Measurements from ENCODE around the gene CCHCR1.

CCHCR1 gene

DNA sequence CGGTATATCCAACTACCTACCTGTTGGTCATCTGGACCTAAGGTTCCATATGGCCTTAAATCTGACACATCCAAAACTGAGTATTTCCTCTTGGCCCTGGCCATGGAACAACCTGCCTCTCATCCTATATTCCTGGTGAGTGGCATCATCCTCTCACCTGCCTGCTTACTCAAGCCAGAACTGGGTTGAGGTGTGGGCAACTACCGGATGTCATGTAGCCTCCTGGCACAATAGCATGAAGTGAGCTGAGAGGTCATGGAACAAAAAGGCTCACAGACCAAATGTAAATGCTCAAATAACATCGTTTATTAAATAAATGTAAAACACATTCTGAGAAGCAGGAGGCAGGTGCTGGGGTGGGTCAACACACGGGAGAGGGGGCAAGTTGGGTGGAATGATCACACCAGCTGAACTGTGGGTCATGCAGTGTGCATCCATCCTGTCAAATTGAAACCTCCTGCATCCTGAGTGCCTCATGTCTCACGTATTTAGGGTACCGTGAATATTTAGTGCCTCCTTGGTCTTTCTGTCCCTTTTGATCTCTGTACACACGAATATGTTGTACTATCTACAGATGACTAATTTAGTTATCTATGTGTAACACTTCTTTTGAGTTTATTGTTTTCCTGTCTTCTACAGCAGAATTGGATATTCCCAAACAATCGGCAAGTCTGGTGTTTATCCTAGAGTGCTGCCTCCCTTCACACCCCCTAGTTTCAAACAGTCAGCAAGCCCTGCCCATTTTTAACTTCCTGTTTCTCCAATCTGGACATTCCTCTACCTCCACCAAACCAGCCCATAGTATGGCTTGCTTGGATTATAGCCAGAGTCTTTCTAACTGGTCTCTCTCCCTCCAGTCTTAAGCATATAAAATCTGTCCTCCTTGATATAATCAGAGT lies 20.8 kb upstream of the CCHCR1 start:
- TF ChIP-seq, protein P1, sequence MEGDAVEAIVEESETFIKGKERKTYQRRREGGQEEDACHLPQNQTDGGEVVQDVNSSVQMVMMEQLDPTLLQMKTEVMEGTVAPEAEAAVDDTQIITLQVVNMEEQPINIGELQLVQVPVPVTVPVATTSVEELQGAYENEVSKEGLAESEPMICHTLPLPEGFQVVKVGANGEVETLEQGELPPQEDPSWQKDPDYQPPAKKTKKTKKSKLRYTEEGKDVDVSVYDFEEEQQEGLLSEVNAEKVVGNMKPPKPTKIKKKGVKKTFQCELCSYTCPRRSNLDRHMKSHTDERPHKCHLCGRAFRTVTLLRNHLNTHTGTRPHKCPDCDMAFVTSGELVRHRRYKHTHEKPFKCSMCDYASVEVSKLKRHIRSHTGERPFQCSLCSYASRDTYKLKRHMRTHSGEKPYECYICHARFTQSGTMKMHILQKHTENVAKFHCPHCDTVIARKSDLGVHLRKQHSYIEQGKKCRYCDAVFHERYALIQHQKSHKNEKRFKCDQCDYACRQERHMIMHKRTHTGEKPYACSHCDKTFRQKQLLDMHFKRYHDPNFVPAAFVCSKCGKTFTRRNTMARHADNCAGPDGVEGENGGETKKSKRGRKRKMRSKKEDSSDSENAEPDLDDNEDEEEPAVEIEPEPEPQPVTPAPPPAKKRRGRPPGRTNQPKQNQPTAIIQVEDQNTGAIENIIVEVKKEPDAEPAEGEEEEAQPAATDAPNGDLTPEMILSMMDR (conservative IDR thresholded peaks at IDR 0.05; ENCODE audit: low read depth, low read length), result no peak
- DNase-seq (ENCODE audit: low read depth), result no peak
- H3K4me3 ChIP-seq (ENCODE audit: low read length), result no peak overlapping the region

DNA sequence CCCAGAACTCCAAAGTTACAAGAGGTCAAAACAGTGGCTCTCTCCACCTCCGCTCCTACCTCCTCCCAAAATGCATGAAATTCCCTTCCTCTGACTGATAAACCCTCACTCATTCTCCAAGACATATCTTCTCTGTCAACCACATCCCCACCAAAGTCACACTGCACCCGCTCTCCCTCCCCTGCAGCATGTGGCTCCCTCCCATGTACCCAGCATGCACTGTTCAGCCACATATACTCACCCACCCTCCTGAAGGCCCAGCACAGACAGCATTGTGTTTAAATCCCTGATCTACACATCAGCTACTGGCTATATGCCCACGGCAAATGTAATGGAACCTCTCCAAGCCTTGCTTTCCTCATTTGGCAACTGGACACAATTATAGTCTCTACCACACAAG lies 18.4 kb upstream of the CCHCR1 start:
- H3K4me3 ChIP-seq (ENCODE audit: low read length), result no peak overlapping the region
- TF ChIP-seq, protein P1 (conservative IDR thresholded peaks at IDR 0.05; ENCODE audit: low read depth, low read length), result no peak
- no peak for DNase-seq (ENCODE audit: low read depth)

DNA sequence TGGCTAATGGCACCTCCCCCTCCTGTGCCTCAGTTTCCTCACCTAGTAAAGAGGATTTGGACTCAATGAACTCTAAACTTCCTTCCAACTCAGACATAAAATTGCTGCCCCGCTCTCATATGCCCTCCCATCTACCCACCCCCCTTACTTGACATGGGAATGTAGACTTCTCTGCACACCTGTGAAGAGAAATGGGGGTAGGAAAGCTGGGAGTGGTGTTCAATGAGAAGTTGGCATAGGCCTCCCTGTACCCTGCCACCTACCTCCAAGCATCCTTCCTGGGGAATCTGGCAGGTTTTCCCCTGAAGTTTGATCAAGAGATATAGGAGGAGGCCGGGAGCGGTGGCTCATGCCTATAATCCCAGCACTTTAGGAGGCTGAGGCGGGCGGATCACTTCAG lies 16.8 kb upstream of the CCHCR1 start:
- TF ChIP-seq, protein P1 (conservative IDR thresholded peaks at IDR 0.05; ENCODE audit: low read depth, low read length), result no peak
- DNase-seq (ENCODE audit: low read depth), result no peak
- H3K4me3 ChIP-seq (ENCODE audit: low read length), result no peak overlapping the region

DNA sequence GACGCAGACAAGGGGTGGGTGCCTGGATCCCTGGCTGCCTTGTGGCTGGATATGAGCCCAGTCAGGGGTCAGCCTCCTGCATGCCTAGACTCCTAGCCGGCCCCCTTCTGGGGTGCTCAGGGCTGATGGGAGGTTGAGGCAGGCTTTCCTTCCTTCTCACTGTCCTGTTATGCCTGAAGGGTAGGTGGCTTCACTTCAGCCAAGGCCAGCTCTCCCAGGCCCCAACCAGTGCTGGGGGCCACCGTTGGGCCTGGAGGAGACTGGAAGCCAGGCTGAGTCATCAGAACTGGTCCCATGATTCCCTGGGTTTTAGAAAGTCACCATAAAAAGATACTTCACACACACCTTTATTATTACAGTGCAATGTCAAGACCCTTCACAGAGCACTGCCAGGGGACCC lies 15.8 kb upstream of the CCHCR1 start:
- TF ChIP-seq, protein P1 (conservative IDR thresholded peaks at IDR 0.05; ENCODE audit: low read depth, low read length), result no peak

DNA sequence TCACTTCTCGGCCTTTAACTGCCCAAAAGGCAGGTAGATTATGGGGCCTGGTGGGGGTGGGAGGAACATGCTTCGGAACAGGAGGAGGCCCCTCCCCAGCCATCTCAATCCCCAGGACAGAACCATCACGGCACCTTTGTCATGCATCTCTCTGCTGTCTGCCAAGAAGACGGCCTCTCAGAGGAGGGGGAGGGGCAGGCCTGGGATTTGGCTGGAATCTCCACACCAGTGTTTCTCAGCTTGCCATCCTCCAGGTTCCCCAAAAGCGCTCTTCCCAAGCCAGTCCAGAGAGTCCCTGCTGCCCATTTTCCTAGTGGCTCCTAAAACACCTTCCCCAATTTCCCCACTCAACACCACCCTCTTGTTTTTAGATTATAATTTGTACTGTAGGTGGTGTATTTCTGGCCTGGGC lies 15.4 kb upstream of the CCHCR1 start:
- no peak for DNase-seq (ENCODE audit: low read depth)
- no peak overlapping the region for H3K4me3 ChIP-seq (ENCODE audit: low read length)
- TF ChIP-seq, protein P1 (conservative IDR thresholded peaks at IDR 0.05; ENCODE audit: low read depth, low read length), result no peak

More for the DNA sequence above, 15.8 kb upstream of the CCHCR1 start:
- no peak overlapping the region for H3K4me3 ChIP-seq (ENCODE audit: low read length)
- no peak for DNase-seq (ENCODE audit: low read depth)

DNA sequence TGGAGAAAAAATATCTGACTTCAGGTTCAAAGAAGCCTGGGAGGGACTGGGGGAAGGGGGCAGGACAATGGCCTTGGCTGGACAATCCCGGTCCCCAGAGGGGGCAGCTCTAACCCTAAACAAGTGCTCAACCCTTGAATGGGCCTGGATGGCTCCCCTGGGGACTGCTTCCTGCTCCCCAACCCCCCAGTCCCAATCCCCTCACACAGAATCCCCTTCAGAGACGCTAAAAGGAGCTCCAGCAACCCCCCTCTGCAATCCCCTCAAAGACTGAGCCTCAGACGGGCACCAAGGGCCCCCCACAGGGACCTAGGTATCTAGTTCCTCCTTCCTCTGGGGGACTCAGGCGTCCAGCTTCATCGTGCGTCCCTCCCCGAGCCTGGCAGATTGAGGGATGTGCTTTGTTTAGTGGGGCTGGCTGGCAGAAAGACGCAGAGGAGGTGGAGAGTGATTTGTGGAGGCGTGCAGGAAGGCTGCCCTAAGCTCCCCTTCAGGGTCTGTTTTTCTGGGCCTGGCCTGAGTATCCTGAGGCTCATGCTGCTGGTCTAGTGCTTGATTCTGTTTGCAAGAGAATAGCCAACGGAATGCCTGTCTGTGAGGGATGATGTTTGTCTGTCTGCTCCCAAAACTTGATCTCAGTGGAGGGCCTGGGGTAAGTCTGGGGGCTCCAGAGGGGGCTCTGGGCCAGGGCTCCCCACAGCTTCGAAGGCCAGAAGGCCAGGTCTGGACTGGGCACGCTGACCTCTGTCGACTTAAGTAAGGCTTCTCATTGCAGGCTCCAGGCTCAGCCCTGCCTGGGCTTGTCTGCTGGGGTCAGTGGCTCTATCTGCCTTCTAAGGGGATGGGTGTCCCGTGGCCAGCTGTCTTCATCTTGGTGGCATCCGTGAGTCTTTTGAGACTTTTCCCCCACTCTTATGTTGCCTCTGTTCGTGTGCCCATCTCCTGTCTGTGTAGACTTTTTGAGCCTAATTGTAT lies 14.6 kb upstream of the CCHCR1 start:
- TF ChIP-seq, protein P1 (conservative IDR thresholded peaks at IDR 0.05; ENCODE audit: low read depth, low read length), result no peak

More for the DNA sequence above, 14.6 kb upstream of the CCHCR1 start:
- no peak overlapping the region for H3K4me3 ChIP-seq (ENCODE audit: low read length)
- no peak for DNase-seq (ENCODE audit: low read depth)

Measured in retinal pigment epithelial cell (primary cell).